Subcutaneous adipose tissue (tissue), 4 donors: ENCODE data around the gene AMBRA1. TPM values are rescaled to one million over a fixed set of nuclear protein-coding genes. Genes with fewer than 3 reads are reported as not detected.

Experiments
- CTCF ChIP-seq: fragments of 450-650 bp; IDR thresholded peaks from one replicate; pipeline ENCODE4 v1.5.1; 2016; ENCODE audit warnings: low read depth, mild to moderate bottlenecking, control low read depth, antibody characterized with exemption, moderate library complexity
- total RNA-seq, 4 donors: library from RNA; depleted of rRNA; stranded (reverse); fragments of >200 nt; gene quantifications; one replicate each; pipeline ENCODE4 v1.1.0, GENCODE V29; 2016

Gene AMBRA1, protein sequence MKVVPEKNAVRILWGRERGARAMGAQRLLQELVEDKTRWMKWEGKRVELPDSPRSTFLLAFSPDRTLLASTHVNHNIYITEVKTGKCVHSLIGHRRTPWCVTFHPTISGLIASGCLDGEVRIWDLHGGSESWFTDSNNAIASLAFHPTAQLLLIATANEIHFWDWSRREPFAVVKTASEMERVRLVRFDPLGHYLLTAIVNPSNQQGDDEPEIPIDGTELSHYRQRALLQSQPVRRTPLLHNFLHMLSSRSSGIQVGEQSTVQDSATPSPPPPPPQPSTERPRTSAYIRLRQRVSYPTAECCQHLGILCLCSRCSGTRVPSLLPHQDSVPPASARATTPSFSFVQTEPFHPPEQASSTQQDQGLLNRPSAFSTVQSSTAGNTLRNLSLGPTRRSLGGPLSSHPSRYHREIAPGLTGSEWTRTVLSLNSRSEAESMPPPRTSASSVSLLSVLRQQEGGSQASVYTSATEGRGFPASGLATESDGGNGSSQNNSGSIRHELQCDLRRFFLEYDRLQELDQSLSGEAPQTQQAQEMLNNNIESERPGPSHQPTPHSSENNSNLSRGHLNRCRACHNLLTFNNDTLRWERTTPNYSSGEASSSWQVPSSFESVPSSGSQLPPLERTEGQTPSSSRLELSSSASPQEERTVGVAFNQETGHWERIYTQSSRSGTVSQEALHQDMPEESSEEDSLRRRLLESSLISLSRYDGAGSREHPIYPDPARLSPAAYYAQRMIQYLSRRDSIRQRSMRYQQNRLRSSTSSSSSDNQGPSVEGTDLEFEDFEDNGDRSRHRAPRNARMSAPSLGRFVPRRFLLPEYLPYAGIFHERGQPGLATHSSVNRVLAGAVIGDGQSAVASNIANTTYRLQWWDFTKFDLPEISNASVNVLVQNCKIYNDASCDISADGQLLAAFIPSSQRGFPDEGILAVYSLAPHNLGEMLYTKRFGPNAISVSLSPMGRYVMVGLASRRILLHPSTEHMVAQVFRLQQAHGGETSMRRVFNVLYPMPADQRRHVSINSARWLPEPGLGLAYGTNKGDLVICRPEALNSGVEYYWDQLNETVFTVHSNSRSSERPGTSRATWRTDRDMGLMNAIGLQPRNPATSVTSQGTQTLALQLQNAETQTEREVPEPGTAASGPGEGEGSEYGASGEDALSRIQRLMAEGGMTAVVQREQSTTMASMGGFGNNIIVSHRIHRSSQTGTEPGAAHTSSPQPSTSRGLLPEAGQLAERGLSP (N-terminal part only)
- total RNA-seq: 10 to 100 TPM; 17.1 to 39.4 (median 23.5) TPM

DNA sequence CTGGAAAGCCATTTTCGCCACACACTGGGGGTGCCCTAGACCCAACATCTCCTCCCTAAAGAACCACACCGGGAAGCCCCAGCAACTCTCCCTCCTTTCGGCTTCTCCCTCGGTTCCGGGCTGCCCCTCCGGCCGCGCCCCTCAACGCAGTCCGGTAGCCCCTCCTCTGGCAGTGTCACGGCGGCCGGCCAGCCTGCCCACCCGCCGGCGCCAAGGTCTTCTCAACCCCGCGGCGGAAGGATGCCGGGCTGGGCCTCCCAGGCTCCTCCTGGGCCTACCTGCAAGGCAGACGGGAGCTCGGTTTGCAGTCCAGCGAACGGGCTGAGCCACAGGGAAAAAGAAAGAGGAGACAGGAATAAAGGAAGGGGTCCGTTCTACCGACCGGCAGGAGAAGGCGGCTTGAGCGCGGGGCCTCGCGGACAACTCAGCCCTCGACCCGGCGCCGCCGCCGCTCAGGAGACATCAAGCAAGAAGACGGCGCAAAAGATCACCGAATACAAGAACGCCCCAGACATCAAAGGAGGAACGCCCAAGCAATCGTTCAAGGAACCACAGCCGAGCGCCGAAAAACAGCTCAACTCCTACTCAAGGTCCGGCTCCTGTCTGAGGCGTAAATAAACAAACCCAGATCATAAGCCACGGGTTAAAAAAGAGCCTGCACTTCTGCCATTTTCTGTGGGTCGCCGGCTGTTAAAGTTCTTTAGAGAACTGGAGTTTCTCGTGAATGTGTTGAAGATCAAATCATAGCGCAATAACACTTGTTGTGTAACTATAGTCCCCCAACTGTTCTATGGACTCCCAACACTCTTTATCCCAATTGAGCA is at the start of gene AMBRA1:
TSS of gene AMBRA1 (minus strand) at position 474 of the 824 bp plus-strand sequence. CDS start 45,643 bp downstream, outside the sequence.
- TF ChIP-seq CTCF: no peak

DNA sequence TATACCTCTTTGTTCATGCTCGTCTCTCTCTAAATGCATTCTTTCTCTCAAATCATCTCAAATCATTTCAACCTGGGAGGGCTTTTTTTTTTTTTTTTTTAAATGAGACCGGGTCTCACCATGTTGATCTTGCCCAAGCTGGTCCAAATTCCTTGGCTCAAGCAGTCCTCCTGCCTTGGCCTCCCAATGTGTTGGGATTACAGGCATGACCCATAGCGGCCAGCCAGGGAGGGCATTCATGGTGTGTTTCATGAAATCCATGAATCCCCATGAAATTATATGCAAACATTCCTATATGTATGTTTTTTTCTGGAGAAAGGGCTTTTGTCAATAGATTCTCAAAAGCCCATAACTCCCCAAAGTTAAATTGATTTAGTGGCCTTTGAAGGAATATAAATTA is 49.7 kb upstream of the AMBRA1 start:
- no peak for TF ChIP-seq CTCF

GRCh38 chr11:46642627-46643335 is 49.0 kb upstream of the AMBRA1 start:
- TF ChIP-seq CTCF: no peak

DNA sequence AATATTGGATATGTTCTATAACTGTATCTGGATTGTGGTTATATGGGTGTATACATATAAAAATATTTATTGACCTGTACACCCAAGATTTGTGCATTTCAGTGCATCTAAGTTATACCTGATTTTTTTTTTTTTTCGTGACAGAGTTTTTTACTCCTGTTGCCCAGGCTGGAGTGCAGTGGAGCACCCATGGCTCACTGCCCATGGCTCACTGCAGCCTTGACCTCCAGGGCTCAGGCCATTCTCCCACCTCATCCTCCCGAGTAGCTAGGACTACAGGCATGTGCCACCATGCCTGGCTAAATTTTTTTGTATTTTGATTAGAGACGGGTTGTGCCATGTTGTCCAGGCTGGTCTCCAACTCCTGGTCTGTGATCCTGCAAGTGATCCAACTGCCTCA is 47.8 kb upstream of the AMBRA1 start:
- no peak for TF ChIP-seq CTCF

GRCh38 chr11:46640036-46640788 is 46.4 kb upstream of the AMBRA1 start:
- TF ChIP-seq CTCF: no peak
